Activated CD4-positive, alpha-beta memory T cell treated with anti-CD3 and anti-CD28 coated beads for 36 hours (primary cell): ENCODE data around the gene CPNE2. TPM values are rescaled to one million over a fixed set of nuclear protein-coding genes. Genes with fewer than 3 reads are reported as not detected.

Experiments used
- CTCF ChIA-PET: fragments of 350-600 bp; sonication (Branson Sonifier 250); formaldehyde crosslinking; loops from one replicate; lab custom pipeline; 2021; ENCODE audit warnings: antibody characterized with exemption, inconsistent platforms; lab: Charles Lee
- POLR2A ChIA-PET: fragments of 350-600 bp; sonication (Branson Sonifier 250); formaldehyde crosslinking; loops from one replicate; lab custom pipeline; 2021; ENCODE audit warnings: antibody characterized with exemption; lab: Charles Lee
- DNase-seq: peaks from one replicate; pipeline ENCODE4 v3.0.0-alpha.2; 2020
- H3K27ac Mint-ChIP-seq: one replicate; pipeline ENCODE4 v1.8.0; 2021; ENCODE audit warnings: mixed read lengths
- H3K27me3 Mint-ChIP-seq: one replicate; pipeline ENCODE4 v1.8.0; 2021; ENCODE audit warnings: mixed read lengths
- H3K36me3 Mint-ChIP-seq: one replicate; pipeline ENCODE4 v1.8.0; 2021; ENCODE audit warnings: mixed read lengths
- H3K4me1 Mint-ChIP-seq: one replicate; pipeline ENCODE4 v1.8.0; 2021; ENCODE audit warnings: low read depth, mixed read lengths
- H3K4me3 Mint-ChIP-seq: one replicate; pipeline ENCODE4 v1.8.0; 2021; ENCODE audit warnings: mild to moderate bottlenecking, mixed read lengths
- H3K9me3 Mint-ChIP-seq: one replicate; pipeline ENCODE4 v1.8.0; 2021; ENCODE audit warnings: mixed read lengths
- intact Hi-C: fragments of 100-400 bp; cut with micrococcal nuclease; formaldehyde crosslinking; loops from one replicate; pipeline ENCODE4 v1.15.1; 2023
- total RNA-seq, 2 experiments: library from RNA; stranded (reverse); gene quantifications; one replicate each; pipeline ENCODE4 v1.2.3, GENCODE V29; 2021

Gene CPNE2
- total RNA-seq, 2 experiments from 2014 or later = 7.3 to 8.1 TPM

GRCh38 chr16:57196286-57196685 lies 103.9 kb downstream of the CPNE2 start:
- H3K4me1 Mint-ChIP-seq = peaks cover 19% of the 10 kb centered on the region
- no peaks in the 10 kb centered on the region for H3K36me3 Mint-ChIP-seq
- intact Hi-C loops = no loop called here
- no peaks in the 10 kb centered on the region for H3K9me3 Mint-ChIP-seq
- no peak overlapping the region for H3K27ac Mint-ChIP-seq
- DNase-seq = no peak
- ChIA-PET CTCF (no interaction called here), POLR2A (no interaction called here)
- no peaks in the 10 kb centered on the region for H3K27me3 Mint-ChIP-seq
- H3K4me3 Mint-ChIP-seq = no peak overlapping the region

DNA sequence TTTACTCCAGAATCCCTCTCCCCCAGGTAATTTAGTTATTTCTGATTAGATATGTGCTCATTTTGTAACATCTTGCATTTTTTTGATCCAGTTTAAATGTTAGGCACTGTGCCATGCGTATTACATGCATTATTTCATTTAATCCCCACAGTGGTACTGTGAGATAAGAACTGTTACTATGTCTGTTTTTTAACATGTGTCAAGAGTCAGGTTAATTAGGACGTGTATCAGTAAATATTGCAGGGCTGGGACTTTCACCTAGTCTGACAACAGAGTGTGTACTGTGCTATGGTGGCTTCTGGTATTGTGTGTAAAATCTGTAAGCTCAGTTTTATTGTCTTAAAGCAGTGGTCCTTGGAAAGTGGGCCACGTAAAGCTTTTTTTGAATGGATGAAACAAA lies 104.4 kb downstream of the CPNE2 start:
- Mint-ChIP-seq H3K27ac (no peak overlapping the region), H3K36me3 (no peaks in the 10 kb centered on the region), H3K27me3 (no peaks in the 10 kb centered on the region), H3K4me3 (no peak overlapping the region), H3K9me3 (no peaks in the 10 kb centered on the region), H3K4me1 (peaks cover 19% of the 10 kb centered on the region)
- intact Hi-C loops = no loop called here
- CTCF ChIA-PET = interaction anchor here (1.0 kb wide), 1 partner anchor 104 kb away, joined by 9 read pairs; no protein-coding TSS in a partner anchor
- no peak for DNase-seq
- POLR2A ChIA-PET = no interaction called here

Other genes starting within 250 kb of the CPNE2 start
- gene SLC12A3, start 227.4 kb upstream of the CPNE2 start, total RNA-seq = not detected
- gene HERPUD1, start 160.4 kb upstream of the CPNE2 start, total RNA-seq = 100 to 1,000 TPM; 159 TPM
- not detected for gene CETP, start 130.6 kb upstream of the CPNE2 start, total RNA-seq
- gene NLRC5, start 103.0 kb upstream of the CPNE2 start, total RNA-seq = 100 to 1,000 TPM; 151 to 167 TPM
- gene PSME3IP1, start 93.5 kb downstream of the CPNE2 start, total RNA-seq = 100 to 1,000 TPM; 101 to 102 TPM
- gene RSPRY1, start 93.7 kb downstream of the CPNE2 start, total RNA-seq = 10 to 100 TPM; 31.5 to 33.3 TPM
- gene ARL2BP, start 152.7 kb downstream of the CPNE2 start, total RNA-seq = 10 to 100 TPM; 16.4 to 16.9 TPM
- not detected for gene PLLP, start 192.1 kb downstream of the CPNE2 start, total RNA-seq